GM12878 (cell line): ENCODE results near the gene MAPK8IP1. TPM values are rescaled to one million over a fixed set of nuclear protein-coding genes. Genes with fewer than 3 reads are reported as not detected.

Experiments
- ATAC-seq: fragments of 200-7000 bp; cut with Tn5 transposase; 3 replicates; pipeline ENCODE4 v1.9.1; 2020; ENCODE audit warnings: mild to moderate bottlenecking, moderate library complexity
- BruUV-seq: library from RNA; stranded (reverse); fragments of 400-500 nt; replicated peaks from 2 replicates; lab custom pipeline; 2021; lab: Mats Ljungman, UMichigan
- CTCF ChIA-PET: fragments of 300-600 bp; sonication (Branson Sonifier 250); formaldehyde crosslinking; extraction: SDS; loops from one replicate; lab custom pipeline; 2021; ENCODE audit warnings: inconsistent platforms; lab: Yijun Ruan, JAX
- POLR2A ChIA-PET: fragments of 350-600 bp; formaldehyde crosslinking; extraction: SDS; loops from one replicate; lab custom pipeline; 2021; ENCODE audit warnings: inconsistent platforms; lab: Charles Lee
- RAD21 ChIA-PET: fragments of 300-600 bp; sonication (Branson Sonifier 250); formaldehyde crosslinking; loops from one replicate; lab custom pipeline; 2023; ENCODE audit warnings: antibody characterized with exemption; ENCODE audit not compliant: unreplicated experiment; lab: Charles Lee
- SMC1A ChIA-PET: fragments of 300-600 bp; sonication (Branson Sonifier 250); formaldehyde crosslinking; loops from one replicate; lab custom pipeline; 2023; ENCODE audit not compliant: unreplicated experiment, uncharacterized antibody; lab: Charles Lee
- DNase-seq: peaks from one replicate; pipeline ENCODE4 v3.0.0-alpha.2; 2011; ENCODE audit warnings: low read depth, low spot score
- FAIRE-seq: peaks from 3 replicates; lab custom pipeline; 2011; peaks lifted over from hg19 to GRCh38; lab: Jason Lieb, UNC
- H2AFZ ChIP-seq: 2 replicates; pipeline ENCODE4 v1.6.0; 2011; ENCODE audit warnings: low read depth, low read length, control low read depth; ENCODE audit not compliant: control insufficient read depth
- H3K27ac ChIP-seq: 2 replicates; pipeline ENCODE4 v1.5.1; 2011; ENCODE audit warnings: control low read depth; ENCODE audit not compliant: control insufficient read depth, insufficient read depth
- H3K27me3 ChIP-seq, 2 experiments: replicated peaks in 1 of 2; 2 replicates each; pipeline versions ENCODE4 v1.6.0 to v1.6.1; 2011; ENCODE audit warnings: low read length in 1 of 2; ENCODE audit not compliant: control insufficient read depth in 2 of 2, insufficient read depth in 2 of 2
- H3K36me3 ChIP-seq, 2 experiments: 2 replicates each; pipeline ENCODE4 v1.5.1; 2011; ENCODE audit warnings: low read length in 1 of 2; ENCODE audit not compliant: control insufficient read depth in 2 of 2, insufficient read depth in 2 of 2
- H3K4me1 ChIP-seq: 2 replicates; pipeline ENCODE4 v1.6.1; 2011; ENCODE audit warnings: mild to moderate bottlenecking, low read length, moderate library complexity, mixed read lengths; ENCODE audit not compliant: control insufficient read depth, insufficient read depth
- H3K4me2 ChIP-seq: 2 replicates; pipeline ENCODE4 v1.6.0; 2011; ENCODE audit warnings: control low read depth; ENCODE audit not compliant: control insufficient read depth, insufficient read depth
- H3K4me3 ChIP-seq: fragments of 200-600 bp; sonication (generic); 2 replicates; pipeline ENCODE4 v1.5.1; 2016
- H3K79me2 ChIP-seq: 2 replicates; pipeline ENCODE4 v1.6.0; 2011; ENCODE audit warnings: low read length; ENCODE audit not compliant: control insufficient read depth, insufficient read depth
- H3K9ac ChIP-seq: 2 replicates; pipeline ENCODE4 v1.8.0; 2011; ENCODE audit warnings: low read length, control low read depth, mixed read lengths; ENCODE audit not compliant: control insufficient read depth, insufficient read depth
- H3K9me3 ChIP-seq: replicated peaks from 3 replicates; pipeline ENCODE4 v1.5.1; 2011; ENCODE audit warnings: mild to moderate bottlenecking, low read length; ENCODE audit not compliant: control insufficient read depth, insufficient read depth
- H4K20me1 ChIP-seq: 2 replicates; pipeline ENCODE4 v1.6.0; 2011; ENCODE audit not compliant: control insufficient read depth, insufficient read depth
- HDAC6 ChIP-seq: fragments of 200-600 bp; sonication (generic); IDR thresholded peaks from one replicate; pipeline ENCODE4 v1.8.0; 2017; ENCODE audit warnings: antibody characterized with exemption; ENCODE audit not compliant: unreplicated experiment
- KDM1A ChIP-seq: fragments of 200-600 bp; sonication (generic); IDR thresholded peaks from 2 replicates; pipeline ENCODE4 v1.6.1; 2016; ENCODE audit warnings: borderline replicate concordance
- POLR2A ChIP-seq: IDR thresholded peaks from 2 replicates; pipeline ENCODE4 v1.6.1; 2011; ENCODE audit warnings: low read depth, mild to moderate bottlenecking, low read length
- RELA ChIP-seq: fragments of 450-650 bp; IDR thresholded peaks from 2 replicates; pipeline ENCODE4 v1.8.0; 2014; ENCODE audit warnings: borderline replicate concordance; ENCODE audit not compliant: partially characterized antibody
- ZSCAN29 ChIP-seq: fragments of 450-650 bp; IDR thresholded peaks from 2 replicates; pipeline ENCODE4 v1.6.1; 2017; ENCODE audit warnings: mild to moderate bottlenecking, moderate library complexity
- WGBS: methylation state at CpG from one replicate; pipeline ENCODE4 v1.1.6; 2016; ENCODE audit warnings: low lambda C conversion rate; ENCODE audit not compliant: insufficient replicate concordance, insufficient coverage; ENCODE audit errors: missing lambda C conversion rate; 5-methylcytosine and 5-hydroxymethylcytosine counted together
- in situ Hi-C: fragments of 300-500 bp; cut with MboI; formaldehyde crosslinking; loops from 9 replicates; pipeline ENCODE4 v1.14.3; 2018; ENCODE audit warnings: mixed read lengths
- intact Hi-C: fragments of 100-400 bp; cut with micrococcal nuclease; formaldehyde crosslinking; loops from one replicate; pipeline ENCODE4 v1.14.2; 2022; ENCODE audit not compliant: unreplicated experiment
- polyA plus RNA-seq, 11 experiments: library from polyadenylated mRNA; depleted of rRNA in 4 of 11; unstranded in 6 of 11; stranded (reverse) in 5 of 11; fragments of >200 nt; fragmentation: Nextera tagmentation in 4 of 11; fragmentation: Illumina TruSeq in 1 of 11; extraction: Ambion mirVana in 4 of 11; extraction: Trizol in 1 of 11; gene quantifications; 1 replicate in 1 of 11; 2 replicates in 10 of 11; pipeline versions ENCODE4 v1.2.1 to v1.2.3, GENCODE V29; 2011 to 2016; ENCODE audit warnings: inconsistent platforms in 2 of 11, missing spikeins in 2 of 11, low read depth in 1 of 11
- total RNA-seq, 4 experiments: library from RNA; depleted of rRNA in 3 of 4; stranded (reverse); fragments of >200 nt in 3 of 4; fragmentation: Illumina TruSeq in 1 of 4; extraction: Trizol in 1 of 4; gene quantifications; 2 replicates each; pipeline versions ENCODE4 v1.2.1 to v1.2.3, GENCODE V29; 2013 to 2021

The MAPK8IP1 gene
- total and polyA plus RNA-seq, 10 of the 15 experiments (the other 5 are each of a cell fraction or from before 2014, with no cell fraction given) = 0.04 to 0.44 (median 0.11) TPM; not detected in 2

DNA sequence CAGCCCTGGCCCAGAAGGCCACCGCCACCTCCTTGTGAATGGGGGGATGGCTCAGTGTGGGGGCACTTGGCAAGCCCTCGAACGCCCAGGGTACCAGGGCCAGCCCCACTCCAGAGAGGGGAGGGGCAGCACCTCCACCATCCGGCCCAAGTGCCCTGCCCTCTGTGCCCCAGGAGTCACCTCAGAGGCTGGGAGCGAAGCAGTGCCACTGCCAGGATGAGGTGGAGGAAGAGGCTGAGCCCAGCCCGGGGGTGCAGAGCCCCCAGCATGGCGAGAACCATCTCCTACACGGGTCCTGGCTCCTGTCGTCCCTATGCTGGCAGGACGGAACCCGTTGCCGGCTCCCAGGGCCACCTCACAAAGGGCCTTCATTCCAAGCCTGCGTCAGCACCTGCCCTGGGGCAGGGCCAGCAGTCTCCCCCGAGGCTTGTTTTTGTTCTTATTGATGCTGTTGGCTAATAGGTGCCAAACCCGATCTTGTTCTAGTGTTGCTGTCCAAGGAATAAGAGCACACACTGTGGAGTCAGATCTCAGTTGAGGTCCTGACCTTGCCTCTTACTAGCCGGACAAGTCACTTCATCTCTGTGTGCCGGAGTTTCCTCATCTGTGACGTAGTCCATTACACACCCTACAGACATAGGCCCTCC, 21.6 kb downstream of the MAPK8IP1 start, which contains the start of gene FREY1:
Gene FREY1, minus strand, starts transcription at position 307 of the 647 bp plus-strand sequence. Its CDS starts 26 bp downstream, at position 281.
- Histone ChIP-seq H3K27ac (no peak within 1 kb of the TSS), H3K27me3 (no peaks in the 10 kb centered on the region), H3K9ac (no peak within 1 kb of the TSS), H4K20me1 (no peaks in the 10 kb centered on the region), H3K4me1 (no peaks in the 10 kb centered on the region), H3K4me3 (no peak within 1 kb of the TSS), H3K36me3 (peaks cover 0 to 5% of the 10 kb centered on the region in 2 experiments; a peak in 2 of 4 replicates), H3K4me2 (no peak within 1 kb of the TSS), H3K79me2 (no peaks in the 10 kb centered on the region), H3K9me3 (no peaks in the 10 kb centered on the region), H2AFZ (no peak within 1 kb of the TSS)
- TF ChIP-seq RELA (no peak), POLR2A (peak; percentile 53; the same call in 1 of the 2 replicates), ZSCAN29 (no peak), HDAC6 (no peak)
- WGBS = 80% methylated on average over 14 of the region's 18 CpGs
- in situ Hi-C loops (no loop called here), intact Hi-C loops (no loop called here)
- RAD21 ChIA-PET = no interaction called here
- SMC1A ChIA-PET = no interaction called here
- DNase-seq = no peak
- ATAC-seq = no peak
- CTCF ChIA-PET = no interaction called here
- FAIRE-seq = no peak
- BruUV-seq = no TSS peak
- POLR2A ChIA-PET = no interaction called here

DNA sequence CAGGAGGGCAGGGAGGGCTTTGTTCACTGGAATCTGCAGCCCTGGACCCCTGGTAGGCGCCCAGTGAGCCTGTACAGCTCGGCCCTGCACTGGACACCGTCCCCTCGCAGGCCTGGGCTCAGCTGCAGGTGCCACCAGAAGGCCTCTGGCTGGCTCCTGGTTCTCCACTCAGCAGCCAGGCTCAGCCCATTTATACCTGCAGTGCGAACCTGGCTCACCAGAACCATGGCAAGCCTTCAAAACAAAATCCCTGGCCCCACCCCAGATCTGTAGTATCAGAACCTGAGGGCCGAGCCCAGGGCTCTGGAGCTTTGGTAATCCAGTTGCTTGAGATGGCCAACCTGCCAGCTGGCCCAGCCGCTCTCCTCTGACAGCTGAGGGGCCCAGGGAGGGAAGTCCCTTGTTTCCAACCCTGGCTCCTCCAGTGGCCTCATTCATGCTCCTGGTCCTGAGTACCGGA, 22.5 kb downstream of the MAPK8IP1 start:
- no peak for ATAC-seq
- Histone ChIP-seq H3K9ac (no peak overlapping the region), H3K27me3 (no peaks in the 10 kb centered on the region), H3K79me2 (no peaks in the 10 kb centered on the region), H3K4me2 (no peak overlapping the region), H2AFZ (no peak overlapping the region), H3K4me1 (no peaks in the 10 kb centered on the region), H3K27ac (no peak overlapping the region), H3K4me3 (no peak overlapping the region), H4K20me1 (no peaks in the 10 kb centered on the region), H3K36me3 (peaks cover 0 to 5% of the 10 kb centered on the region in 2 experiments; a peak in 2 of 4 replicates), H3K9me3 (no peaks in the 10 kb centered on the region)
- intact Hi-C loops = no loop called here
- ChIA-PET CTCF (no interaction called here), RAD21 (no interaction called here), SMC1A (no interaction called here), POLR2A (no interaction called here)
- FAIRE-seq = no peak
- DNase-seq = no peak
- BruUV-seq = no TSS peak
- in situ Hi-C loops = no loop called here
- no peak for TF ChIP-seq KDM1A
- peak; percentile 39; the same call in 1 of the 2 replicates for TF ChIP-seq POLR2A
- 70% methylated on average over 8 of the region's 8 CpGs for WGBS
